GM21529 (cell line): ENCODE data around the gene PELO.

Experiments used
- ATAC-seq: cut with Tn5 transposase; IDR thresholded peaks from one replicate; pipeline ENCODE4 v1.9.1; 2021; ENCODE audit not compliant: unreplicated experiment

The PELO gene

GRCh38 chr5:52827815-52828214 is 40.1 kb downstream of the PELO start:
- no peak for ATAC-seq

- no peak for ATAC-seq
These were observed 41.9 kb downstream of the PELO start for GRCh38 chr5:52829664-52830063.

- ATAC-seq, result no peak
These were observed 42.9 kb downstream of the PELO start for GRCh38 chr5:52830650-52831049.

GRCh38 chr5:52831786-52832511 is 44.2 kb downstream of the PELO start:
- ATAC-seq, result no peak

GRCh38 chr5:52834320-52834719 is 46.6 kb downstream of the PELO start:
- ATAC-seq, result no peak

GRCh38 chr5:52837068-52837467 is 49.4 kb downstream of the PELO start:
- ATAC-seq, result no peak
